Measurements from ENCODE around the gene IFRD2.

- TF ChIP-seq CTCF (conservative IDR thresholded peaks at IDR 0.05 in 1 of 2, IDR thresholded peaks at IDR 0.05 in 1 of 2; ENCODE audit: low read depth in 1 of 2, low read length in 2 of 2) (no peak), EZH2 (IDR thresholded peaks at IDR 0.05; ENCODE audit: low read length, missing control alignments) (no peak)
Observed at GRCh38 chr3:50263478-50264382, 28.5 kb downstream of the IFRD2 start.
